Measurements from ENCODE around the gene ALDH2.
A peak's percentile ranks its signal among the peaks of the same experiment; 100 is the strongest.
"Not testable (repeated sequence)": the region's sequence is repeated elsewhere in the genome, so short reads cannot be mapped to it uniquely, and the experiment has no call there.

The ALDH2 gene

GRCh38 chr12:111803038-111803626 lies 36.4 kb downstream of the ALDH2 start:
- H4K20me1 ChIP-seq, result no peaks in the 10 kb centered on the region
- H3K9ac ChIP-seq, result no peak overlapping the region
- no peak overlapping the region for H3K4me2 ChIP-seq
- peaks cover 27% of the 10 kb centered on the region; the same call in 1 of the 2 replicates for H3K36me3 ChIP-seq
- H3K27me3 ChIP-seq, result no peaks in the 10 kb centered on the region
- 0 out of 2 replicates have a peak, but pooled peaks cover 9% of the 10 kb centered on the region for H3K9me3 ChIP-seq
- H3K4me1 ChIP-seq, result no peaks in the 10 kb centered on the region
- no peak overlapping the region for H3K4me3 ChIP-seq
- TF ChIP-seq Cebpa-rat (IDR thresholded peaks at IDR 0.05), result no peak
- no peak overlapping the region for H3K27ac ChIP-seq

- no peaks in the 10 kb centered on the region for H4K20me1 ChIP-seq
- TF ChIP-seq Cebpa-rat (IDR thresholded peaks at IDR 0.05), result no peak
- no peak overlapping the region for H3K27ac ChIP-seq
- no peak overlapping the region for H3K4me3 ChIP-seq
- H3K9me3 ChIP-seq, result 0 out of 2 replicates have a peak, but pooled peaks cover 9% of the 10 kb centered on the region
- no peaks in the 10 kb centered on the region for H3K27me3 ChIP-seq
- no peak overlapping the region for H3K4me2 ChIP-seq
- H3K9ac ChIP-seq, result no peak overlapping the region
- H3K36me3 ChIP-seq, result peaks cover 21% of the 10 kb centered on the region; the same call in 1 of the 2 replicates
- no peaks in the 10 kb centered on the region for H3K4me1 ChIP-seq
Measured at GRCh38 chr12:111803851-111804250, 37.1 kb downstream of the ALDH2 start.

DNA sequence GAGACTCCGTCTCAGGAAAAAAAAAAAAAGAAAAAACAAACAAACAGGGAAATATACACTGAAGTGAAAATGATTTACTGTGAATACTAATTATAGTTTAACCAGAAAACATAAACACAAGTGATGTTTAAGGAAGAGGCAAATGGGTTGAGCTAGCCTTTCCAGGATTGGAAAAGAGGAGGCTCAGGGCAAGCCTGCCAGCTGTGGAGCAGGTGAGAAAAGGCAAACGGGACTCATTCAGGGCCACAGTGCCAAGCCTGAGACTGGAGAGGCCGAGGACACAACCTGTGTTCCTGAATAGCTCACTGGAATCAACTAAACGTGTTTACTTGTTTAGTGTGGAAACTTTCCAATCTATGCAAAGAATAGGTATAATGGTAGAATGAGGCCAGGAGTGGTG lies 39.6 kb downstream of the ALDH2 start:
- no peak overlapping the region for H3K9ac ChIP-seq
- H3K9me3 ChIP-seq, result 0 out of 2 replicates have a peak, but pooled peaks cover 9% of the 10 kb centered on the region
- no peak for TF ChIP-seq Cebpa-rat (IDR thresholded peaks at IDR 0.05)
- H3K36me3 ChIP-seq, result peaks cover under 1% of the 10 kb centered on the region; the same call in 1 of the 2 replicates
- no peaks in the 10 kb centered on the region for H3K4me1 ChIP-seq
- no peaks in the 10 kb centered on the region for H4K20me1 ChIP-seq
- H3K4me2 ChIP-seq, result no peak overlapping the region
- no peak overlapping the region for H3K27ac ChIP-seq
- no peak overlapping the region for H3K4me3 ChIP-seq
- no peaks in the 10 kb centered on the region for H3K27me3 ChIP-seq

DNA sequence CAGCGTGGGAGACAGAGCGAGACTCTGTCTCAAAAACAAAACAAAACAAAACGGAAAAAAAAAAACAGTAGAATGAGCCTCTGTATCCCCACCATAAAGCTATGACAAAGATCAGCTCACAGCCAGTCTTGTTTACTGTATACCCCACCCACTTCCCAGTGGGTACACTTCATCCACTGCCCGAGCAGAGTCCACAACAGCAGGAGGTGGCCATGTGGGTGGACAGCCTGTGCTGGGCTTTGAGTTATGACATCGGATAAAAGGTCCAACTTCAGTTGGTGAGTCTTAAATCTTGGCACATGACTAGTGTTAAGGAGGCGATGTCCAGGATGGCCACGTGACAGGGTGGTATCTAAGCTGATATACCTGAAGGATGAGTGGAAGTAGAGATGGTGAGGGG lies 40.5 kb downstream of the ALDH2 start:
- Histone ChIP-seq H3K4me3 (no peak overlapping the region), H3K27ac (no peak overlapping the region), H3K27me3 (no peaks in the 10 kb centered on the region), H3K9ac (no peak overlapping the region), H3K4me2 (no peak overlapping the region), H4K20me1 (no peaks in the 10 kb centered on the region), H3K9me3 (0 out of 2 replicates have a peak, but pooled peaks cover 4% of the 10 kb centered on the region), H3K36me3 (no peaks in the 10 kb centered on the region), H3K4me1 (no peaks in the 10 kb centered on the region)
- TF ChIP-seq Cebpa-rat (IDR thresholded peaks at IDR 0.05), result no peak

DNA sequence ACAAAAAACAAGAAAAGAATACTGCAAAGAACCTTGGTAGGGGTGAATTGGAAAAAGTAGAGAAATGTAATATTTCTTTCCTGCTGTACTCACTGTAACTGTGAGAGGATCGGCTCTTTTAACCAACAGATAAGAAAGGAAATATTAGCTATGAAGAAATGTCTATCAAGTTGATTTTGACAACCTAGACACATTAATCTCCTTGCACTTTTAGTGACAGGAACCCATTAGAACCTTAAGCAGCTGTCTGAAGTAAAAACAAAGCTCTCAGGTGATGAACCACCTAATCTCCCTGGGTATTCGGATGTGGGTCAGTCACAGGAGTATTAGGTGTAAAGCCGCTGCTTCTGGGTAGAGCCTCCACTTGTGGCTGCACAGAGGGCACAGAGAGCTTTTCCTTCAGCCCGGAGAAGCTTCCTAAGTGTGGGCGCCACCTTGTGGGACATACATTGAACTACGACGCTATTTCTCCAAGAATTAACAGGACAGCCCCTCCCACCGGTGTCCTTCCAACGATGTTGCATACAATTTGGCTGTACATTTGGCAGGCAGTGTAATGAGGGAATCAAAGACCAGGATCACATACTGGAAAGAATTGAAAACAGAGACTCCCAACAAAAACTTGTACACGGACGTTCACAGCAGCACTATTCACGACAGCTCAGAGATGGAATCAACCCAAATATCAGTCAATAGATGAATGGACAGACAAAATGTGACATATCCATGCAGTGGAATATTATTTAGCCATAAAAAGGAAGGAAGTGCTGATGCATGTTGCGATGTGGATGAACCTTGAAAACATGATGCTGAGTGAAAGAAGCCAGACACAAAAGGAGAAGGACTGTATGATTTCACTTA lies 46.4 kb downstream of the ALDH2 start:
- H3K4me2 ChIP-seq, result no peak overlapping the region
- no peaks in the 10 kb centered on the region for H3K27me3 ChIP-seq

DNA sequence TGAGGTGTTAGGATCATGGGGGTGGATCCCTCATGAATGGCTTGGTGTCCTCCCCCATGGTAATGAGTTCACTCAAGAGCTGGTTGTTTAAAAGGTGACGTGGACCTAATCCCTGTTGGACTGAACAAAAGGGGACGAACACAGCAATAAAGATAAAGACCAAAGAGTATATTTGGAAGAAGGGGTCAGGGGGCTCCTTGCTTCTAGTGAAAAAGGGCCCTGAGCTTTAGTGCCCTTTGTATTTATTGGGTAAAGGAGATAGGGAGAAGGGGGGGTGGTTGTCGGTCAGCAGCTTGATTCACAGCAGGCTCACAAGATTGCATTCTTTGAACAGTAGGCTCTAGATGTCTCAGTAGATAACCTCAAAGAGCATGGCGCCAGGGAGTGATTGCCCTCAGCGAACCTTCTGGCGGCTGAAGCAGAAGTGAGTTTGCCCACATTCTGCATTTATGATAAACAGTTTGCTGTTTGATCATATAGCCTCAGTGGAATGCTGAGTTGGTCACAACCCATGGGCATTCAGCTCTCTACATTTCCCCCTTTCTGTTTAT lies 49.4 kb downstream of the ALDH2 start:
- no peak for TF ChIP-seq Cebpa-rat (IDR thresholded peaks at IDR 0.05)
- Histone ChIP-seq H4K20me1 (no peaks in the 10 kb centered on the region), H3K36me3 (no peaks in the 10 kb centered on the region), H3K4me1 (peaks cover 14% of the 10 kb centered on the region; the same call in 1 of the 2 replicates), H3K9ac (no peak overlapping the region), H3K9me3 (0 out of 2 replicates have a peak, but pooled peaks cover 5% of the 10 kb centered on the region), H3K4me3 (no peak overlapping the region), H3K27me3 (no peaks in the 10 kb centered on the region), H3K4me2 (no peak overlapping the region), H3K27ac (no peak overlapping the region)

More for the DNA sequence above, 46.4 kb downstream of the ALDH2 start:
- no peak overlapping the region for H3K4me3 ChIP-seq
- TF ChIP-seq Cebpa-rat (IDR thresholded peaks at IDR 0.05), result no peak
- H3K4me1 ChIP-seq, result no peaks in the 10 kb centered on the region
- H3K9ac ChIP-seq, result no peak overlapping the region
- H3K36me3 ChIP-seq, result no peaks in the 10 kb centered on the region
- no peaks in the 10 kb centered on the region for H4K20me1 ChIP-seq
- H3K9me3 ChIP-seq, result no peaks in the 10 kb centered on the region
- H3K27ac ChIP-seq, result no peak overlapping the region

DNA sequence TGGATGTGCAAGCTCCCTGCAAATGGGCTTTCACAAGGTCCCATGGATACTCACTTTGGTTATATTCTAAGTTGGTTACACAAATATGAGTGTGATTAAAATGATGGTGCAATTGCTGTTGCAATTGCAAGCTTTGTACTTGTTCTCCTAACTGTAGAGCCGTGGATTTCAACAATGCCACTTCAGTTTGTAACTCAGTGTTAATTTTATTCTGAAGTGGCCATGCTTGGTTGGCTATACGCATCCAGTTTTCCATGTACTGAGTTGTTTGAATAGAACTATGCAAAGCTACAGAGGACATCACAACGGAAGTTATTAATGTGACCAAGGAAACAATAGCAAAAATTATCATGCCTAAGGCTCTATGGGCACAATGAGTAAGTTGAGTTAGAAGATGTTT lies 50.2 kb downstream of the ALDH2 start:
- not testable (repeated sequence) for H3K4me3 ChIP-seq, H3K36me3 ChIP-seq, H3K9ac ChIP-seq, H3K27me3 ChIP-seq, H3K4me2 ChIP-seq, H3K9me3 ChIP-seq, H3K27ac ChIP-seq, H4K20me1 ChIP-seq
- H3K4me1 ChIP-seq, result peaks cover 14% of the 10 kb centered on the region; the same call in 1 of the 2 replicates

DNA sequence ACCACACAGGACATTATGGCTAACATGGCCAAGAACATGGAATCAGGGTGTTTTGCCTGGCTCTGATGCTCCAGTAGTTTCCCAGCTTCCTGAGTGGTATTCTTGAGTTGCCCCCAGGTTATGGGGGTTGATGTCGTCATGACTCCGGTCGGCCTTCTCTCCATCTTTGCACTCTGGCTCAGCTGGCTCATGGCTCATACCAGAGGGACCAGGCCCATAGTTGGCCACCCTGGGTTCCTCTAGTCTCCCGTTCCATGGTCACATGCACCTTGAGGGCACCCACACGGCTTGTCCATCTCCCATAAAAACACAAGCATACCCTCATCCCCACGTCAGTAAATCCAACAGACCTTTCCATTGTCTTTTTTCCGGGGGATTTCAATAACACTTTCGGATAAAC lies 51.6 kb downstream of the ALDH2 start:
- Histone ChIP-seq H3K9me3 (0 out of 2 replicates have a peak, but pooled peaks cover 7% of the 10 kb centered on the region), H4K20me1 (no peaks in the 10 kb centered on the region), H3K9ac (no peak overlapping the region), H3K4me3 (no peak overlapping the region), H3K4me2 (no peak overlapping the region), H3K4me1 (peaks cover 18% of the 10 kb centered on the region), H3K27ac (no peak overlapping the region), H3K36me3 (no peaks in the 10 kb centered on the region), H3K27me3 (no peaks in the 10 kb centered on the region)
- TF ChIP-seq Cebpa-rat (IDR thresholded peaks at IDR 0.05), result no peak

DNA sequence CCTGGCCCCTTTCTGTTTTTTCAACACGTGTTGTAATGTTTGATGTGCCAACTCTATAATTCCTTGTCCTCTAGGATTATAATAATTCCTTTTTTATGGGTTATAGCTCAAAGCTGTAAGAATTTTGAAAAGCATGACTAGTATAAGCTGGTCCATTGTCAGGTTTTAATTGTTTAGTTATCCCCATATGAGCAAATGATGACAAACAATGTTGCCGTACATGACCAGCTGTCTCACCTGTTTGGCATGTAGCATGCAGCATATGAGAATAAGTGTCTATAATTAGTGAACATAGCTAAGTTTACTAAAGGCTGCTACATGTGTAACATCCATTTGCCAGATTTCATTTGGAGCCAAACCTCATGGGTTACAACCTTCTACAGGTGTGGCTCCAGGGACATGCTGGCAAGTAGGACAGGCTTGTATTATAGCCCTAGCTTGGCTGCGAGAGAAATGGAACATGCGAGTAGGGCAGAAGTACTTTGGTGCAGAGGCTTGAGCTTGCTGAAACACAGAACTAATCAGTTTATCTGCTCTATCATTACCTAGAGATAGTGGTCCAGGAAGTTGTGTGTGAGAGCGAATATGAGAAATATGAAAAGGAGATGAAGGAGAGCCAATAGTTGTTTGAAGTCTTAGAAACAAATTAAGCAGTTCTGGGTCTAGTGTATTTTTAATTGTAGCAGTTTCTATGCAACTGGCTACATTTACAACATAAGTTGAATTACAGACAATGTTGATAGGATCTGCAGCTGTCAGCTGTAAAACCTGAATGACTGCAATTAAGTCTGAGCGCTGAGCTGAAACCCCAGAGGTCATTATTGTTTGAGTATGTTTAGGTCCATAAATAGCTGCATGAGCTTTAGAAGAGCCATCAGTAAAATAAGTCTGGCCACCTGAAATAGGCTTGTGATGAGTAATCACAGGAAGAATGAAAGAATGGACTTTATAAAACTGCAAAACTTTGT lies 52.7 kb downstream of the ALDH2 start:
- no peaks in the 10 kb centered on the region for H3K27me3 ChIP-seq
- H3K4me3 ChIP-seq, result no peak overlapping the region
- H3K4me2 ChIP-seq, result peak overlapping the region; percentile 21; the same call in 1 of the 2 replicates
- H3K9me3 ChIP-seq, result 0 out of 2 replicates have a peak, but pooled peaks cover 7% of the 10 kb centered on the region
- H4K20me1 ChIP-seq, result no peaks in the 10 kb centered on the region
- TF ChIP-seq Cebpa-rat (IDR thresholded peaks at IDR 0.05), result no peak
- H3K9ac ChIP-seq, result no peak overlapping the region
- peaks cover 26% of the 10 kb centered on the region for H3K4me1 ChIP-seq
- no peaks in the 10 kb centered on the region for H3K36me3 ChIP-seq
- H3K27ac ChIP-seq, result no peak overlapping the region

DNA sequence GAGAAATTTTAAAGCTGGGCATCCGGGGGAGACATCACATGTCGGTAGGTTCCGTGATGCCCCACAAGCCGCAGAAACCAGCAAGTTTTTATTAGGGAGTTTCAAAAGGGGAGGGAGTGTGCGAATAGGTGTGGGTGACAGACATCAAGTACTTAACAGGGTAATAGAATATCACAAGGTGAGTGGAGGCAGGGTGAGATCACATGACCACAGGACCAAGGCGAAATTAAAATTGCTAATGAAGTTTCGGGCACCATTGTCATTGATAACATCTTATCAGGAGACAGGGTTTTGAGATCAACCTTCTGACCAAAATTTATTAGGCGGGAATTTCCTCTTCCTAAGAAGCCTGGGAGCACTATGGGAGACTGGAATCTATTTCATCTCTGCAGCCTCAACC lies 54.1 kb downstream of the ALDH2 start:
- H3K4me2 ChIP-seq, H3K4me3 ChIP-seq, H3K36me3 ChIP-seq, H4K20me1 ChIP-seq, H3K9me3 ChIP-seq, H3K9ac ChIP-seq, H3K27ac ChIP-seq, H3K27me3 ChIP-seq: not testable (repeated sequence)
- peaks cover 26% of the 10 kb centered on the region for H3K4me1 ChIP-seq

Measured in BLaER1 (cell line).